ENCODE data around the gene ADGRB3.

DNA sequence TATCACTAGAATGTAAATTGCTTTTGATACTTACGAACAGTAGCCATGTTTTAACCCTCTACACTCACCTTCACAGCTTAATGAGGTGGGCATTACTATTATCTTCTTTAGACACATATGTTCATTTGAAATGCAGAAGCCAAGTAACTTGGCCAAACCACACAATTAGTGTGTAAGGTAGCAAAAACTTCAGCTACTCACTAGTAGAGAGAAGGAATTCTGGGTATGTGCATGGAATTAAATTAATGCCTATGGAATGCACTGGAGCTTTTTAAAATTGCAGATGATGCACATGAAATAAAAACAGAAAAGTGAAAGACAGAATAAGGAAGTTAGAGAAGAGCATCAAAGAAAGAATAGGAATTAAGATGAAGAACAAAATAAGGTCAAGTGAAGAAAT is 494.0 kb downstream of the ADGRB3 start:
- TF ChIP-seq, protein P1, sequence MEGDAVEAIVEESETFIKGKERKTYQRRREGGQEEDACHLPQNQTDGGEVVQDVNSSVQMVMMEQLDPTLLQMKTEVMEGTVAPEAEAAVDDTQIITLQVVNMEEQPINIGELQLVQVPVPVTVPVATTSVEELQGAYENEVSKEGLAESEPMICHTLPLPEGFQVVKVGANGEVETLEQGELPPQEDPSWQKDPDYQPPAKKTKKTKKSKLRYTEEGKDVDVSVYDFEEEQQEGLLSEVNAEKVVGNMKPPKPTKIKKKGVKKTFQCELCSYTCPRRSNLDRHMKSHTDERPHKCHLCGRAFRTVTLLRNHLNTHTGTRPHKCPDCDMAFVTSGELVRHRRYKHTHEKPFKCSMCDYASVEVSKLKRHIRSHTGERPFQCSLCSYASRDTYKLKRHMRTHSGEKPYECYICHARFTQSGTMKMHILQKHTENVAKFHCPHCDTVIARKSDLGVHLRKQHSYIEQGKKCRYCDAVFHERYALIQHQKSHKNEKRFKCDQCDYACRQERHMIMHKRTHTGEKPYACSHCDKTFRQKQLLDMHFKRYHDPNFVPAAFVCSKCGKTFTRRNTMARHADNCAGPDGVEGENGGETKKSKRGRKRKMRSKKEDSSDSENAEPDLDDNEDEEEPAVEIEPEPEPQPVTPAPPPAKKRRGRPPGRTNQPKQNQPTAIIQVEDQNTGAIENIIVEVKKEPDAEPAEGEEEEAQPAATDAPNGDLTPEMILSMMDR (IDR thresholded peaks at IDR 0.05; ENCODE audit: low read length) = no peak
- no peak for TF ChIP-seq EZH2 (IDR thresholded peaks at IDR 0.05; ENCODE audit: borderline replicate concordance, low read length)
